ENCODE data around the gene TNFRSF17.
A peak's percentile ranks its signal among the peaks of the same experiment; 100 is the strongest.
"Not testable (repeated sequence)": the region's sequence is repeated elsewhere in the genome, so short reads cannot be mapped to it uniquely, and the experiment has no call there.

The TNFRSF17 gene

GRCh38 chr16:11964761-11965551 is at the start of gene TNFRSF17:
TSS of gene TNFRSF17 (plus strand) at chr16:11965210. CDS start at chr16:11965325, 115 bp downstream.
- DNase-seq (ENCODE audit: extremely low read depth, low read depth): peak; percentile 41
- no peak for TF ChIP-seq CTCF (IDR thresholded peaks at IDR 0.05; ENCODE audit: low read depth, low read length)

- peak; percentile 94 for DNase-seq (ENCODE audit: extremely low read depth, low read depth)
- TF ChIP-seq CTCF (IDR thresholded peaks at IDR 0.05; ENCODE audit: low read depth, low read length): no peak
Measured at GRCh38 chr16:11915644-11916523, 49.1 kb upstream of the TNFRSF17 start, which contains the start of gene GSPT1. TSS of gene GSPT1 (minus strand) at chr16:11915956. CDS start at chr16:11915720, 236 bp downstream.

GRCh38 chr16:11916524-11917285 is 48.3 kb upstream of the TNFRSF17 start:
- DNase-seq (ENCODE audit: extremely low read depth, low read depth): no peak
- no peak for TF ChIP-seq CTCF (IDR thresholded peaks at IDR 0.05; ENCODE audit: low read depth, low read length)

GRCh38 chr16:11924046-11924445 is 41.0 kb upstream of the TNFRSF17 start:
- not testable (repeated sequence) for DNase-seq (ENCODE audit: extremely low read depth, low read depth)

- not testable (repeated sequence) for DNase-seq (ENCODE audit: extremely low read depth, low read depth)
Measured at GRCh38 chr16:11927350-11927749, 37.7 kb upstream of the TNFRSF17 start.

GRCh38 chr16:11941945-11942344 is 23.1 kb upstream of the TNFRSF17 start, which contains the start of gene NPIPB2:
TSS of gene NPIPB2 (minus strand) at chr16:11942045. CDS start at chr16:11942045, 0 bp downstream.
- DNase-seq (ENCODE audit: extremely low read depth, low read depth): not testable (repeated sequence)

GRCh38 chr16:11946433-11946832 is 18.6 kb upstream of the TNFRSF17 start:
- TF ChIP-seq CTCF (IDR thresholded peaks at IDR 0.05; ENCODE audit: low read depth, low read length): no peak
- DNase-seq (ENCODE audit: extremely low read depth, low read depth): no peak

- DNase-seq (ENCODE audit: extremely low read depth, low read depth): no peak
- no peak for TF ChIP-seq CTCF (IDR thresholded peaks at IDR 0.05; ENCODE audit: low read depth, low read length)
Measured at GRCh38 chr16:11948819-11949218, 16.2 kb upstream of the TNFRSF17 start.
